SK-N-SH treated with all-trans-retinoic acid at 6 μM for 48 hours (cell line): ENCODE measurements around the gene GRHL3.

Experiments used
- ATAC-seq: fragments of 200-7000 bp; cut with Tn5 transposase; 3 replicates; pipeline ENCODE4 v1.9.1; 2020; ENCODE audit warnings: mild to moderate bottlenecking, moderate library complexity
- ARNTL ChIP-seq: fragments of 450-650 bp; formaldehyde crosslinking; IDR thresholded peaks from 2 replicates; pipeline ENCODE4 v1.5.0; 2020; ENCODE audit warnings: low read depth, mild to moderate bottlenecking, moderate library complexity, borderline replicate concordance
- BACH2 ChIP-seq: fragments of 250-450 bp; sonication (Bioruptor Pico); IDR thresholded peaks from 2 replicates; pipeline ENCODE4 v1.9.0; 2021; ENCODE audit warnings: mild to moderate bottlenecking, borderline replicate concordance
- CSDC2 ChIP-seq: fragments of 250-450 bp; sonication (Bioruptor Pico); IDR thresholded peaks from 2 replicates; pipeline ENCODE4 v1.5.0; 2020; ENCODE audit warnings: mild to moderate bottlenecking, moderate library complexity
- CSRNP3 ChIP-seq: fragments of 250-450 bp; sonication (Bioruptor Pico); IDR thresholded peaks from 2 replicates; pipeline ENCODE4 v1.5.1; 2021; ENCODE audit warnings: mild to moderate bottlenecking, moderate library complexity
- ESRRG ChIP-seq: fragments of 250-450 bp; sonication (Bioruptor Pico); IDR thresholded peaks from 2 replicates; pipeline ENCODE4 v1.6.1; 2021; ENCODE audit warnings: mild to moderate bottlenecking
- GLIS3 ChIP-seq: fragments of 250-450 bp; sonication (Bioruptor Pico); IDR thresholded peaks from 2 replicates; pipeline ENCODE4 v1.5.0; 2020; ENCODE audit warnings: mild to moderate bottlenecking, moderate library complexity
- ISL1 ChIP-seq: fragments of 250-450 bp; sonication (Bioruptor Pico); IDR thresholded peaks from 2 replicates; pipeline ENCODE4 v2.1.2; 2022; ENCODE audit warnings: mild to moderate bottlenecking, moderate library complexity
- OSR1 ChIP-seq: fragments of 250-450 bp; sonication (Bioruptor Pico); IDR thresholded peaks from 2 replicates; pipeline ENCODE4 v1.8.0; 2022; ENCODE audit warnings: moderate library complexity, mild to moderate bottlenecking, inconsistent platforms
- PATZ1 ChIP-seq: fragments of 250-450 bp; sonication (Bioruptor Pico); IDR thresholded peaks from 2 replicates; pipeline ENCODE4 v1.8.0; 2020; ENCODE audit warnings: mild to moderate bottlenecking, moderate library complexity, borderline replicate concordance
- POU6F1 ChIP-seq: fragments of 250-450 bp; sonication (Bioruptor Pico); IDR thresholded peaks from 2 replicates; pipeline ENCODE4 v1.8.0; 2021; ENCODE audit warnings: low read depth, mild to moderate bottlenecking, moderate library complexity, borderline replicate concordance
- PPARA ChIP-seq: fragments of 250-450 bp; sonication (Bioruptor Pico); IDR thresholded peaks from 2 replicates; pipeline ENCODE4 v1.5.0; 2020; ENCODE audit warnings: mild to moderate bottlenecking, borderline replicate concordance
- RARB ChIP-seq: fragments of 250-450 bp; sonication (Bioruptor Pico); IDR thresholded peaks from 2 replicates; pipeline ENCODE4 v1.8.0; 2021; ENCODE audit warnings: mild to moderate bottlenecking, moderate library complexity
- SNAI2 ChIP-seq: fragments of 250-450 bp; sonication (Bioruptor Pico); IDR thresholded peaks from 2 replicates; pipeline ENCODE4 v1.5.0; 2020; ENCODE audit warnings: mild to moderate bottlenecking, moderate library complexity
- TCF4 ChIP-seq: fragments of 250-450 bp; sonication (Bioruptor Pico); IDR thresholded peaks from 2 replicates; pipeline ENCODE4 v1.8.0; 2021; ENCODE audit warnings: mild to moderate bottlenecking, moderate library complexity, borderline replicate concordance
- TOX ChIP-seq: fragments of 250-450 bp; sonication (Bioruptor Pico); IDR thresholded peaks from 2 replicates; pipeline ENCODE4 v1.8.0; 2021; ENCODE audit warnings: mild to moderate bottlenecking, moderate library complexity, borderline replicate concordance
- TSHZ2 ChIP-seq: fragments of 250-450 bp; sonication (Bioruptor Pico); IDR thresholded peaks from 2 replicates; pipeline ENCODE4 v1.5.0; 2020; ENCODE audit warnings: mild to moderate bottlenecking, moderate library complexity
- ZFP3 ChIP-seq: fragments of 250-450 bp; sonication (Bioruptor Pico); IDR thresholded peaks from 2 replicates; pipeline ENCODE4 v1.5.0; 2020; ENCODE audit warnings: mild to moderate bottlenecking, moderate library complexity
- ZNF565 ChIP-seq: fragments of 450-650 bp; formaldehyde crosslinking; conservative IDR thresholded peaks from 2 replicates; pipeline ENCODE4 v1.5.0; 2020; ENCODE audit warnings: low read depth, mild to moderate bottlenecking, moderate library complexity
- ZNF70 ChIP-seq: fragments of 450-650 bp; formaldehyde crosslinking; IDR thresholded peaks from 2 replicates; pipeline ENCODE4 v1.5.0; 2020; ENCODE audit warnings: mild to moderate bottlenecking, moderate library complexity
- ZNF8 ChIP-seq: fragments of 450-650 bp; formaldehyde crosslinking; IDR thresholded peaks from 2 replicates; pipeline ENCODE4 v1.5.0; 2020; ENCODE audit warnings: mild to moderate bottlenecking, moderate library complexity

The GRHL3 gene

GRCh38 chr1:24298606-24299005 is 20.6 kb upstream of the GRHL3 start:
- TF ChIP-seq ZNF70 (CRISPR knock-in tag) = no peak
- TF ChIP-seq, all 23 proteins: peak for 0
- ATAC-seq = no peak

- no peak for ATAC-seq
- TF ChIP-seq ZFP3 (CRISPR knock-in tag) (no peak), TCF4 (CRISPR knock-in tag) (no peak), ARNTL (no peak), TSHZ2 (CRISPR knock-in tag) (no peak)
Observed at GRCh38 chr1:24299901-24300300, 19.3 kb upstream of the GRHL3 start.

- ATAC-seq = peak; percentile 22; the same call in 2 of the 3 replicates
- TF ChIP-seq POU6F1 (CRISPR knock-in tag) = no peak
- no peak for TF ChIP-seq ISL1 (CRISPR knock-in tag)
- TF ChIP-seq CSDC2 = no peak
- TF ChIP-seq OSR1 (CRISPR knock-in tag) = no peak
- no peak for TF ChIP-seq BACH2 (CRISPR knock-in tag)
- TF ChIP-seq TOX (CRISPR knock-in tag) = no peak
- TF ChIP-seq SNAI2 (CRISPR knock-in tag) = no peak
- TF ChIP-seq ZNF8 (CRISPR knock-in tag) = no peak
- TF ChIP-seq TCF4 (CRISPR knock-in tag) = no peak
- no peak for TF ChIP-seq GLIS3
- no peak for TF ChIP-seq RARB (CRISPR knock-in tag)
- TF ChIP-seq PATZ1 (CRISPR knock-in tag) = no peak
- no peak for TF ChIP-seq TSHZ2 (CRISPR knock-in tag)
- TF ChIP-seq ARNTL = no peak
- TF ChIP-seq CSRNP3 (CRISPR knock-in tag) = no peak
- TF ChIP-seq ZNF565 (CRISPR knock-in tag) = no peak
- TF ChIP-seq ESRRG = no peak
- no peak for TF ChIP-seq ZFP3 (CRISPR knock-in tag)
- TF ChIP-seq PPARA (CRISPR knock-in tag) = no peak
Observed at GRCh38 chr1:24300971-24301784, 18.0 kb upstream of the GRHL3 start.
